HG02943 (cell line): ENCODE measurements around the gene KIAA0408.
A peak's percentile ranks its signal among the peaks of the same experiment; 100 is the strongest.
"Not testable (repeated sequence)": the region's sequence is repeated elsewhere in the genome, so short reads cannot be mapped to it uniquely, and the experiment has no call there.

ENCODE experiments used
- ATAC-seq: cut with Tn5 transposase; IDR thresholded peaks from one replicate; pipeline ENCODE4 v1.9.1; 2021; ENCODE audit warnings: mild to moderate bottlenecking, low read depth, moderate library complexity; ENCODE audit not compliant: unreplicated experiment

The KIAA0408 gene

GRCh38 chr6:127420556-127420955 is 38.6 kb downstream of the KIAA0408 start:
- ATAC-seq, result peak; percentile 100

GRCh38 chr6:127415096-127415495 is 44.1 kb downstream of the KIAA0408 start:
- ATAC-seq, result no peak

GRCh38 chr6:127413123-127413522 is 46.1 kb downstream of the KIAA0408 start:
- ATAC-seq, result not testable (repeated sequence)

GRCh38 chr6:127412016-127412415 is 47.2 kb downstream of the KIAA0408 start:
- not testable (repeated sequence) for ATAC-seq
